HepG2 (cell line): Measurements from ENCODE around the gene CFAP70. TPM values are rescaled to one million over a fixed set of nuclear protein-coding genes. Genes with fewer than 3 reads are reported as not detected.
A peak's percentile ranks its signal among the peaks of the same experiment; 100 is the strongest.

Experiments
- DR1 ChIP-seq: sonication (generic); formaldehyde crosslinking; IDR thresholded peaks from 2 replicates; pipeline ENCODE4 v1.8.0; 2021; ENCODE audit warnings: mild to moderate bottlenecking, missing genetic modification reagents, inconsistent platforms
- GLI4 ChIP-seq: sonication (generic); formaldehyde crosslinking; IDR thresholded peaks from 2 replicates; pipeline ENCODE4 v1.5.1; 2020; ENCODE audit warnings: missing genetic modification reagents, mild to moderate bottlenecking, moderate library complexity, borderline replicate concordance
- GMEB2 ChIP-seq: IDR thresholded peaks from 2 replicates; pipeline ENCODE4 v1.6.1; 2016; ENCODE audit warnings: missing biosample characterization, missing genetic modification reagents, low read depth
- HIC2 ChIP-seq: sonication (generic); formaldehyde crosslinking; IDR thresholded peaks from 2 replicates; pipeline ENCODE4 v1.9.0; 2022; ENCODE audit warnings: low read depth, missing genetic modification reagents
- KMT2B ChIP-seq: IDR thresholded peaks from 2 replicates; pipeline ENCODE4 v1.6.1; 2016; ENCODE audit warnings: missing genetic modification reagents, missing compliant biosample characterization
- MIXL1 ChIP-seq: IDR thresholded peaks from 2 replicates; pipeline ENCODE4 v1.6.1; 2016
- NRL ChIP-seq: sonication (generic); formaldehyde crosslinking; IDR thresholded peaks from 2 replicates; pipeline ENCODE4 v1.5.0; 2020; ENCODE audit warnings: missing genetic modification reagents, mild to moderate bottlenecking, moderate library complexity, borderline replicate concordance
- REXO4 ChIP-seq: sonication (generic); formaldehyde crosslinking; IDR thresholded peaks from 2 replicates; pipeline ENCODE4 v1.8.0; 2022; ENCODE audit warnings: missing genetic modification reagents, mild to moderate bottlenecking, borderline replicate concordance
- THAP11 ChIP-seq: IDR thresholded peaks from 2 replicates; pipeline ENCODE4 v1.6.1; 2016; ENCODE audit warnings: missing biosample characterization, missing genetic modification reagents
- UBTF ChIP-seq: sonication (generic); formaldehyde crosslinking; IDR thresholded peaks from 2 replicates; pipeline ENCODE4 v1.4.0; 2020; ENCODE audit warnings: mild to moderate bottlenecking, missing genetic modification reagents
- ZBTB10 ChIP-seq: sonication (generic); formaldehyde crosslinking; IDR thresholded peaks from 2 replicates; pipeline ENCODE4 v1.4.0; 2020; ENCODE audit warnings: missing genetic modification reagents, borderline replicate concordance
- ZFP36L2 ChIP-seq: sonication (generic); formaldehyde crosslinking; IDR thresholded peaks from 2 replicates; pipeline ENCODE4 v1.4.0; 2020; ENCODE audit warnings: missing genetic modification reagents
- ZFP90 ChIP-seq: sonication (generic); formaldehyde crosslinking; IDR thresholded peaks from 2 replicates; pipeline ENCODE4 v1.8.0; 2022; ENCODE audit warnings: missing genetic modification reagents, mild to moderate bottlenecking, inconsistent platforms, borderline replicate concordance
- ZMYM4 ChIP-seq: sonication (generic); formaldehyde crosslinking; IDR thresholded peaks from 2 replicates; pipeline ENCODE4 v1.8.1; 2023; ENCODE audit warnings: mild to moderate bottlenecking, missing genetic modification reagents
- ZNF160 ChIP-seq: sonication (generic); formaldehyde crosslinking; IDR thresholded peaks from 2 replicates; pipeline ENCODE4 v1.8.0; 2022; ENCODE audit warnings: mild to moderate bottlenecking, inconsistent platforms, missing genetic modification reagents
- ZNF460 ChIP-seq: sonication (generic); formaldehyde crosslinking; IDR thresholded peaks from 2 replicates; pipeline ENCODE4 v1.5.1; 2020; ENCODE audit warnings: missing genetic modification reagents, mild to moderate bottlenecking, borderline replicate concordance
- ZNF629 ChIP-seq: sonication (generic); formaldehyde crosslinking; conservative IDR thresholded peaks from 2 replicates; pipeline ENCODE4 v1.5.0; 2020; ENCODE audit warnings: missing genetic modification reagents
- ZNF781 ChIP-seq: sonication (generic); formaldehyde crosslinking; IDR thresholded peaks from 2 replicates; pipeline ENCODE4 v1.5.1; 2020; ENCODE audit warnings: borderline replicate concordance, mild to moderate bottlenecking, missing genetic modification reagents; ENCODE audit errors: not compliant biosample characterization
- ZNF788 ChIP-seq: sonication (generic); formaldehyde crosslinking; IDR thresholded peaks from 2 replicates; pipeline ENCODE4 v1.5.0; 2020; ENCODE audit warnings: mild to moderate bottlenecking, missing genetic modification reagents, borderline replicate concordance
- ZSCAN30 ChIP-seq: sonication (generic); formaldehyde crosslinking; IDR thresholded peaks from 2 replicates; pipeline ENCODE4 v1.5.0; 2020; ENCODE audit warnings: mild to moderate bottlenecking, missing genetic modification reagents
- polyA plus RNA-seq, 8 experiments: library from polyadenylated mRNA; depleted of rRNA in 3 of 8; stranded (reverse) in 7 of 8; unstranded in 1 of 8; fragments of >200 nt; fragmentation: Illumina TruSeq in 4 of 8; extraction: Trizol in 4 of 8; gene quantifications; 2 replicates each; pipeline versions ENCODE4 v1.2.1 to v1.2.3, GENCODE V29; 2011 to 2016; ENCODE audit warnings: low read depth in 4 of 8, missing spikeins in 1 of 8, mixed read lengths in 1 of 8; ENCODE audit not compliant: insufficient read depth in 1 of 8
- total RNA-seq, 5 experiments: library from RNA; depleted of rRNA; stranded (reverse); fragments of >200 nt; fragmentation: Illumina TruSeq; extraction: Trizol; gene quantifications; 2 replicates each; pipeline ENCODE4 v1.2.3, GENCODE V29; 2016; ENCODE audit warnings: low read depth in 1 of 5

The CFAP70 gene
- total and polyA plus RNA-seq, 2 of the 13 experiments (the other 11 are each of a cell fraction or from before 2014, with no cell fraction given): 0.27 to 0.38 TPM

GRCh38 chr10:73246646-73247508 is 111.8 kb downstream of the CFAP70 start, which contains the start of gene DNAJC9 (continued):
- TF ChIP-seq NRL (CRISPR knock-in tag) (peak; percentile 92; the same call in 1 of the 2 replicates), ZFP36L2 (CRISPR knock-in tag) (no peak), MIXL1 (CRISPR knock-in tag) (peak; percentile 56; the same call in 1 of the 2 replicates), UBTF (peak; percentile 97), GMEB2 (CRISPR knock-in tag) (peak; percentile 76), REXO4 (CRISPR knock-in tag) (peak; percentile 72; the same call in 1 of the 2 replicates), DR1 (CRISPR knock-in tag) (peak; percentile 86), ZSCAN30 (no peak), THAP11 (CRISPR knock-in tag) (peak; percentile 92), ZBTB10 (CRISPR knock-in tag) (no peak), KMT2B (CRISPR knock-in tag) (peak; percentile 91), ZMYM4 (CRISPR knock-in tag) (peak; percentile 92), ZFP90 (no peak; the same call in 1 of the 2 replicates), ZNF781 (CRISPR knock-in tag) (peak; percentile 63), ZNF788 (CRISPR knock-in tag) (peak; percentile 89; the same call in 1 of the 2 replicates), ZNF460 (CRISPR knock-in tag) (no peak), ZNF160 (CRISPR knock-in tag) (no peak), HIC2 (CRISPR knock-in tag) (no peak), ZNF629 (CRISPR knock-in tag) (no peak), GLI4 (CRISPR knock-in tag) (0 out of 2 replicates have a peak, but pooled peaks have one; percentile 57)
